GM18511 (cell line): ENCODE results near the gene CAPN11.
A peak's percentile ranks its signal among the peaks of the same experiment; 100 is the strongest.

ENCODE experiments used
- ATAC-seq: cut with Tn5 transposase; IDR thresholded peaks from one replicate; pipeline ENCODE4 v1.9.1; 2021; ENCODE audit warnings: mild to moderate bottlenecking, moderate library complexity; ENCODE audit not compliant: unreplicated experiment

Gene CAPN11

GRCh38 chr6:44152533-44152932, 6.1 kb upstream of the CAPN11 start:
- no peak for ATAC-seq

GRCh38 chr6:44154067-44154466, 4.6 kb upstream of the CAPN11 start:
- ATAC-seq: no peak

- no peak for ATAC-seq
Measured at GRCh38 chr6:44156494-44157151, 2.0 kb upstream of the CAPN11 start.

DNA sequence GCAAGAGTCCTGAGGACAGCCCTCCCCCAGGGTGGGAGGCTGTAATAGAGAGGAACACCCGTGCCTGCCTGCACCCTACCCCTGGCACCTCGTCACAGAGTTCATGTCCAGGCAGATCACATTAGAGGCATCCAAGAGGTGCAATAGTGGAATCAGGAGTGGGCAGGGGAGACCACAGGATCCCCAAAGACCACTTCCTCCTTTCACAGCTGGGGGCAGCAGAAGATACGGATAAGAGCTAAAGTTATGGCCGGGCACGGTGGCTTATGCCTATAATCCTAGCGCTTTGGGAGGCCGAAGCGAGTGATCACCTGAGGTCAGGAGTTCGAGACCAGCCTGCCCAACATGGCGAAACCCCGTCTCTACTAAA, 1.5 kb upstream of the CAPN11 start:
- ATAC-seq: no peak

DNA sequence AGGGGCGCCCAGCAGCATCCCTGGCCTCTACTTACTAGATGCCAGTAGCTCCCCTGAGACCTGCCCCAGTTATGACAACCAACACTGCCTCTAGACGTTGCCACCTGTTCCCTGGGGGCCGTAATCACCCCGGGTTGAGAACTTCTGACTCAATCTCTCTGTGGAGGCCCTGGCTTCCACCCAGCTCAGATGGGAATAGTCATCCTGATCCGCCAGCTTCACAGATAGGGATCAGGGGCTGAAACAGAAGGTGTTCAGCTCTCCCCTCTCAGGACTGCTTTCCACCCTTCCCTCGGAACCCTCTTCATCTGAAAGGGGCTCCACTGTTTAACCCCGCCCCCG, 3.3 kb downstream of the CAPN11 start:
- no peak for ATAC-seq

GRCh38 chr6:44162876-44163625, 4.4 kb downstream of the CAPN11 start:
- no peak for ATAC-seq

DNA sequence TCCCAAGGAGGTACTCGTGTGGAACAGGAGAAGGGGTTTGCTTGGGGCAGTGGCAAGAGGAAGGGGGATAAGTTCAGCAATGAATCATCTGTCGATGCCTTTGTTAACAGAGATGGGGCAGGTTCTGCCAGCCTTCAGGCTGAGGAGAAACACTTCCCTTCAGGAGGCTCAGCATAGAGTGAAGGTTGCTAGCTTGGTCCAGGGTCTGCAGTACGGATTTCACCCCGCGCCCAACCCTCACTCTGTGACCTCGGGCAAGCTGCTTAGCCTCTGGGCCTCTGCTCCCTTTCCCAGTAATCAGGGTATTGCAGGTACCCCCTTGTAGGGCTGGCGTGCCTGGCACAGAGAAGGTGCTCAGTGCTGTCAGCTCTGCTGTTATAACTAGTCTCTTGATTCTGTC, 7.5 kb downstream of the CAPN11 start:
- ATAC-seq: no peak

- no peak for ATAC-seq
Measured at GRCh38 chr6:44166591-44167184, 8.1 kb downstream of the CAPN11 start.

DNA sequence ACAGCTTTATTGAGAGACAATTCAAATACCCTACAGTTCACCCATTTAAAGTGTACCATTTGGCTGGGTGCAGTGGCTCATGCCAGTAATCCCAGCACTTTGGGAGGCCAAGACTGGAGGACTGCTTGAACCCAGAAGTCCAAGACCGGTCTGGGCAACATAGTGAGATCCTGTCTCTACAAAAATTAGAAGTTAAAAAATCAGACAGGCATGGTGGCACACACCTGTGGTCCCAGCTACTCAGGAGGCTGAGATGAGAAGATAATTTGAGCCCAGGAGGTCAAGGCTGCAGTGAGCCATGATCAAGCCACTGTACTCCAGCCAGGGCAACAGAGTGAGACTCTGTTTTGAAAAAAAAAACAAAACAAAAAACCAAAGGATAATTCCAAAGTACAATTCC, 8.9 kb downstream of the CAPN11 start:
- no peak for ATAC-seq

DNA sequence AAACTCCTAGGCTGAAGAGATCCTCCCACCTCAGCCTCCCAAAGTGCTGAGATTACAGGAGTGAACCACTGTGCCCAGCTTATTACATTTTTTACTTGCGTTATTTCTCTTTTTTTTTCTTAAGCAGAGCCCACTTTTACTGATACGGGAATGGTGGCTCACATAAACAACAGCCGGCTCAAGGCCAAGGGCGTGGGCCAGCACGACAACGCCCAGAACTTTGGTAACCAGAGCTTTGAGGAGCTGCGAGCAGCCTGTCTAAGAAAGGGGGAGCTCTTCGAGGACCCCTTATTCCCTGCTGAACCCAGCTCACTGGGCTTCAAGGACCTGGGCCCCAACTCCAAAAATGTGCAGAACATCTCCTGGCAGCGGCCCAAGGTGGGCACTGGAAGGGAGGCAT, 10.5 kb downstream of the CAPN11 start:
- no peak for ATAC-seq

- ATAC-seq: no peak
Measured at GRCh38 chr6:44169886-44170570, 11.4 kb downstream of the CAPN11 start.

GRCh38 chr6:44171899-44172546, 13.4 kb downstream of the CAPN11 start:
- no peak for ATAC-seq

DNA sequence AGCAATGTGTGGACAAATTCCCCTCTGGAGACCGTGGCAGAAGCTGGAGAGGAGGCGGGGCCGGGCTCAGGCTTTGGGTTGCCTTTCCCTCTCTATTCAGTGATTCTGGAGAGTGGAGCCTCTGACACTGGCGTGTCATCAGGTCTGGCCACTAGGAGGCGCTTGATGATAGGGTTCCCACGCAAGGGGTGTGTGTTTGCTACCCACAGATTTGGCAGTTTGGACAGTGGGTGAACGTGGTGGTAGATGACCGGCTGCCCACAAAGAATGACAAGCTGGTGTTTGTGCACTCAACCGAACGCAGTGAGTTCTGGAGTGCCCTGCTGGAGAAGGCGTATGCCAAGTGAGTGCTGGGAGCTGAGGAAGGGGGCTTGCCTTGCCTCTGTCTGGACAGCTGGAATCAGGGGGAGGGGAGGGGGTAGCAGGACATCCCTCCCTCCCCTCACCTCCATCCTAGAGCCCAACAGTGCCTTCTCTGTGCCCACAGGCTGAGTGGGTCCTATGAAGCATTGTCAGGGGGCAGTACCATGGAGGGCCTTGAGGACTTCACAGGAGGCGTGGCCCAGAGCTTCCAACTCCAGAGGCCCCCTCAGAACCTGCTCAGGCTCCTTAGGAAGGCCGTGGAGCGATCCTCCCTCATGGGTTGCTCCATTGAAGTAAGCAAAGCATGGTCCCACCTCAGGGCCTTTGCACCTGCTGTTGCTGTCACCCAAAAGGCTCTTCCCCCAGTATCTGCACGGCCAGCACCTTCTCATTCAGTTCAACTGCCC, 14.3 kb downstream of the CAPN11 start:
- peak; percentile 73 for ATAC-seq

GRCh38 chr6:44176130-44176761, 17.6 kb downstream of the CAPN11 start:
- no peak for ATAC-seq

GRCh38 chr6:44176762-44177509, 18.3 kb downstream of the CAPN11 start:
- ATAC-seq: peak; percentile 62

GRCh38 chr6:44177691-44178423, 19.2 kb downstream of the CAPN11 start:
- ATAC-seq: no peak

DNA sequence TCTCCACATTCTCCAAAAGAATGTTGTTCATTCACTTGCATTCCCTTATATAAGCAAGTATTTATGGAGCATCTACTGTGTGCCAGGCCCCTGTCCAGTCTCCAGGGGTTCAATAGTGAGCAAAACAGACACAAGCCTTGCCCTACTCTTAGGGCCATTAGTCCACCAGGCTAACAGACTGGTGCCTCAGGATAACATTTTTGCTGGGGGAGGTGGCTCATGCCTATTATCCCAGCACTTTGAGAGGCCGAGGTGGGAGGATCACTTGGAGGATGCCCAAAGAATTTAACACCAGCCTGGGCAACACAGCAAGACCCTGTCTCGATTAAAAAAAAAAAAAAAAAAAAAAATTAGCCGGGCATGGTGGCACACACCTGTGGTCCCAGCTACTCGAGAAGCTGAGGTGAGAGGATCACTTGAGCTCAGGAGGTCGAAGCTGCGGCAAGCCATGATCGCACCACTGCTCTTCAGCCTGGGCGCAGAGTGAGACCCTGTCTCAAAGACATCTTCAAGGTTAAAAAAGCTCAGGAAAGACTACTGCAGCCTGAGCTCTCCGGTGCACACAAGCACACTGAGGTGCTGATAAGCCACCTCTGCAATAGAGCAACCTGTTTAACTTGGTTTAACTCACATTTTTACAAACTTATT, 19.9 kb downstream of the CAPN11 start:
- no peak for ATAC-seq

- ATAC-seq: no peak
Measured at GRCh38 chr6:44179072-44179536, 20.5 kb downstream of the CAPN11 start.
